ENCODE data around the gene PTPN2. TPM values are rescaled to one million over a fixed set of nuclear protein-coding genes. Genes with fewer than 3 reads are reported as not detected.
A peak's percentile ranks its signal among the peaks of the same experiment; 100 is the strongest.

The PTPN2 gene
- total RNA-seq: 100 to 1,000 TPM; 110 to 115 (median 112) TPM
- total RNA-seq (2013): 138 TPM

- H3K4me1 ChIP-seq (ENCODE audit: control insufficient read depth, insufficient read depth, low read length): peaks cover 37% of the 10 kb centered on the region
- intact Hi-C loops (cut with micrococcal nuclease): loop anchor here (1.0 to 5.0 kb wide), 5 partner anchors 37 to 507 kb away; partner anchors contain the start of genes AFG3L2, CEP192 and SEH1L
Observed at GRCh38 chr18:12883684-12884405, at the start of gene PTPN2. Gene PTPN2, minus strand, starts transcription at chr18:12884237. Its CDS starts 96 bp downstream, at chr18:12884141.

GRCh38 chr18:12933327-12933726 lies 49.3 kb upstream of the PTPN2 start:
- DNase-seq (no peak), ATAC-seq (no peak)
- Histone ChIP-seq H3K9me3 (ENCODE audit: control insufficient read depth, insufficient read depth, low read length) (no peaks in the 10 kb centered on the region), H3K27me3 (ENCODE audit: control insufficient read depth, insufficient read depth, low read length) (no peaks in the 10 kb centered on the region), H3K36me3 (ENCODE audit: control insufficient read depth, insufficient read depth, low read length) (no peaks in the 10 kb centered on the region), H3K4me1 (ENCODE audit: control insufficient read depth, insufficient read depth, low read length) (peaks cover 25% of the 10 kb centered on the region), H3K4me3 (ENCODE audit: low read length) (no peak overlapping the region), H3K27ac (ENCODE audit: low read length) (no peak overlapping the region)
- H3K27ac Mint-ChIP-seq: no peak overlapping the region
- H3K36me3 Mint-ChIP-seq: no peaks in the 10 kb centered on the region
- TF ChIP-seq CTCF (IDR thresholded peaks at IDR 0.05): no peak
- H3K9me3 Mint-ChIP-seq: no peaks in the 10 kb centered on the region
- H3K4me1 Mint-ChIP-seq: peaks cover 26 to 38% of the 10 kb centered on the region in 2 donors
- intact Hi-C loops (cut with micrococcal nuclease): loop anchor here (5.0 kb wide), 1 partner anchor 541 kb away; no protein-coding TSS in a partner anchor
- H3K27me3 Mint-ChIP-seq (ENCODE audit: low read depth in 2 of 2): peaks cover 38 to 52% of the 10 kb centered on the region in 2 donors
- H3K4me3 Mint-ChIP-seq: no peak overlapping the region

More at GRCh38 chr18:12883684-12884405, at the start of gene PTPN2:
- H3K27me3 Mint-ChIP-seq (ENCODE audit: low read depth in 2 of 2): no peaks in the 10 kb centered on the region
- DNase-seq (peak; percentile 89 to 98), ATAC-seq (peak; percentile 80 to 93 (median 83))
- Histone ChIP-seq H3K27me3 (ENCODE audit: control insufficient read depth, insufficient read depth, low read length) (no peaks in the 10 kb centered on the region), H3K27ac (ENCODE audit: low read length) (peak within 1 kb of the TSS; percentile 100), H3K36me3 (ENCODE audit: control insufficient read depth, insufficient read depth, low read length) (no peaks in the 10 kb centered on the region), H3K4me3 (ENCODE audit: low read length) (peak within 1 kb of the TSS; percentile 80), H3K9me3 (ENCODE audit: control insufficient read depth, insufficient read depth, low read length) (no peaks in the 10 kb centered on the region)
- no peaks in the 10 kb centered on the region for H3K9me3 Mint-ChIP-seq
- H3K27ac Mint-ChIP-seq: peak within 1 kb of the TSS; percentile 86 to 94
- H3K36me3 Mint-ChIP-seq: no peaks in the 10 kb centered on the region
- peaks cover 56 to 70% of the 10 kb centered on the region in 2 donors for H3K4me1 Mint-ChIP-seq
- H3K4me3 Mint-ChIP-seq: peak within 1 kb of the TSS; percentile 97
- WGBS (ENCODE audit: insufficient coverage): under 1% methylated on average over 97 of the region's 97 CpGs
- TF ChIP-seq CTCF (IDR thresholded peaks at IDR 0.05): no peak

- H3K4me3 Mint-ChIP-seq: no peak overlapping the region
- intact Hi-C loops (cut with micrococcal nuclease): loop anchor here (5.0 kb wide), 1 partner anchor 539 kb away; no protein-coding TSS in a partner anchor
Observed at GRCh38 chr18:12930908-12931307, 46.9 kb upstream of the PTPN2 start.

More at GRCh38 chr18:12930908-12931307, 46.9 kb upstream of the PTPN2 start:
- Mint-ChIP-seq H3K4me1 (peaks cover 26 to 39% of the 10 kb centered on the region in 2 donors), H3K36me3 (no peaks in the 10 kb centered on the region), H3K27me3 (ENCODE audit: low read depth in 2 of 2) (peaks cover 42 to 55% of the 10 kb centered on the region in 2 donors), H3K9me3 (no peaks in the 10 kb centered on the region), H3K27ac (no peak overlapping the region)
- 67% methylated on average over 3 of the region's 3 CpGs for WGBS (ENCODE audit: insufficient coverage)
- no peak overlapping the region for H3K4me3 ChIP-seq (ENCODE audit: low read length)
- H3K27me3 ChIP-seq (ENCODE audit: control insufficient read depth, insufficient read depth, low read length): no peaks in the 10 kb centered on the region
- H3K27ac ChIP-seq (ENCODE audit: low read length): no peak overlapping the region
- no peak for DNase-seq
- no peak for TF ChIP-seq CTCF (IDR thresholded peaks at IDR 0.05)
- ATAC-seq: no peak
- peaks cover 25% of the 10 kb centered on the region for H3K4me1 ChIP-seq (ENCODE audit: control insufficient read depth, insufficient read depth, low read length)
- H3K36me3 ChIP-seq (ENCODE audit: control insufficient read depth, insufficient read depth, low read length): no peaks in the 10 kb centered on the region
- H3K9me3 ChIP-seq (ENCODE audit: control insufficient read depth, insufficient read depth, low read length): no peaks in the 10 kb centered on the region

Measured in natural killer cell (primary cell).